Activated CD4-positive, alpha-beta T cell treated with anti-CD3 and anti-CD28 coated beads, Interleukin-2, Interleukin-4, amounts not matched to agents 100 ng/mL and 50 ng/mL, durations not matched to agents 16 hours and 8 hours (primary cell): ENCODE results near the gene POLL.
A peak's percentile ranks its signal among the peaks of the same experiment; 100 is the strongest.

Experiments
- DNase-seq: peaks from one replicate; pipeline ENCODE4 v3.0.0-alpha.2; 2020; ENCODE audit warnings: low spot score

Gene POLL

GRCh38 chr10:101560298-101561067 lies 27.6 kb downstream of the POLL start:
- DNase-seq: no peak

- DNase-seq: no peak
Observed at GRCh38 chr10:101559596-101560297, 28.3 kb downstream of the POLL start.

GRCh38 chr10:101558671-101559595 lies 29.1 kb downstream of the POLL start:
- no peak for DNase-seq

- DNase-seq: no peak
Observed at GRCh38 chr10:101558204-101558603, 29.9 kb downstream of the POLL start.

DNA sequence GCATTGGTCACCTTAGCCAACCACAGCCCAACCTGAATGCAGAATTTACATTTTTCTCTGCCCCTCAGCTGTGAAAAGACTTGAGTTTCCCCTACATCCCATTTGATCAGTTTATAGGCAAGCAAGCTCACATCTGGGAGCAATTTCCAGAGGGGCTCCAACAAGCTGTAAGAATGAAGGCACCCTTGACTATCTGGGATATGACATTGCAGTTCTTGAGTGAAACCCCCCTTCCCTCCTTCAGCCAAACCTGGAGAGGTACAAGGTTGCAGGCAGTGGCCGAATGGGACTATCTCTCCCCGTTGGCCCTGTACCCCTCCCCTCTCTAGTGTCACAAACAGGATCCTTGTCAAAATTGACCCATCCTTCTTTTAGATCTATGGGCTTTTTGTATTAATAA lies 30.5 kb downstream of the POLL start:
- no peak for DNase-seq

DNA sequence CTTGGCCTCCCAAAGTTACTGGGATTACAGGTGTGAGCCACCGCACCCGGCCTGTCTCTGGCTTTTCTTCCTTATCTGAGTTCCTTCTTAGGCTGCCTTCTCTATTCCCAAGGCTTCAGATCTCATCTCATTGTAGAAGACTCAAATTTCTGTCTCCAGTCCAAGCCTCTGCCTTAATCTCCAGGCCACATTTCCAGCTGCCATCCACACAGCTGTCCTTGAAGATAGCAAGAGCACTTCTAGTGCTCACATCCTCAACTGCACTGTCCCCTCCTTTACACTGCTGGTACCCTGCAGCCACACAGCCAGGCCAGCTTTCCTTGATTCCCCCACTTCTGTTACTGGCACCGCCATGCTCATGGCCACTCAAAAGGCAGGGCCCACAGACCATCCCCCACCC lies 35.6 kb downstream of the POLL start:
- DNase-seq: no peak

- peak; percentile 38 for DNase-seq
Observed at GRCh38 chr10:101550965-101551364, 37.1 kb downstream of the POLL start.

GRCh38 chr10:101545898-101546297 lies 42.2 kb downstream of the POLL start:
- DNase-seq: no peak

- no peak for DNase-seq
Observed at GRCh38 chr10:101538446-101538845, 49.6 kb downstream of the POLL start.

GRCh38 chr10:101536800-101537199 lies 51.3 kb downstream of the POLL start:
- DNase-seq: peak; percentile 51

DNA sequence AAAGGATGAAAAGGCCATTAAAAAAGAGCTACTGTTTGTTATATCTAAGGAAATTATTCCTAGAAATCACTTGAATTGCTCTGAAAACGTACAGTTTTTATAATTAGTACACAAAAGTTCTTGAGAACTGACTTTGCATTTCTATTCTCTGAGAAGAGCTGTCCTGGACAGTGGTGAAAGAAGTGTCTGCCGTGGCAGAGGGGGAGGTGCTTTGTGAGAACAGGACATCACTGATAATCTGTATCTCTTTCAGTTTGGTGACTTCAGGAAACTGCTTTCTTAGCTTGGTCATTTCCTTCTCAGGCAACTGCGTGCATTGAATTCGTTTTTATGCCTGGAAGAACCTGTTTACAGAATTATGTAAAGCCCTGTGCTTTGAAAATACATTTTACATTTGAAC lies 52.1 kb downstream of the POLL start:
- DNase-seq: no peak

DNA sequence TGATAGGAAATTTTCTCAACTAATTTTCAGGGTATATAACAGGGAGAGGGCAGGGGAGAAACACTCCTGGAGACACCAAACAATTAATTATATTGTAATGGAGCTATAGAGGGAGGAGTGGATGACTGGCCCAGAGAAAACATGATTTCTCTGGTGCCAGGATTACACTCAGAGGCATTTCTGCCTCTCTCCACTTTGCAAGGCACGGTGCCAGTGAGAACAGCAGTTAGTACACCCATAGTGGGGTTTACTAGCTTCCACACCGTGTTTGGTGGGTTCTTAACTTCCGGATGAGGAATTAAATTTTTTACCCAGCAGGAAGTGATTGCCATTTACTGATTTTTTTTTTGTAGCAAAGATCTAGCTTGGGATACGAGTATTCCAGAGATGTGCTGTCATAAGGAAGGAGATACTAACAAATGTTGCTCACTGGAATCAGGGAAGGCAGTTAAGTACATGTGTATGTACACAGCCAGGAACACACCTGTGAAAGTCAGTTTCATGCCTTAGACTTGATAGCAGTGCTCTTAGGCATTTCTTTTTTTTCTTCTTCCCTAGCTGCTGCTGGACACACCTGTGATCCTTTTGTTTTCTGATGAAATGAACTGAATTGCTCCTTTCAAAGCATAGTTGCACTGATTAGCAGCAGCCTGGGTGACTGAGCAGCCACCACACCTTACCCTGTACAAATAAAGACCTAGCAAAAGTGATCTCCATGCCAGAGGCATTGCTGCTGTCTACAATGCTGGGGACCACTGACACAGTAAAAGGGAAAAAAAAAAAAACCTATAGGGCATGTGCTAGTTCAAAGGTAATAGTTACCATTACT lies 58.1 kb downstream of the POLL start:
- no peak for DNase-seq

- DNase-seq: no peak
Observed at GRCh38 chr10:101529207-101529606, 58.9 kb downstream of the POLL start.
